HEK293T (cell line): ENCODE measurements around the gene HES2.

Source experiments
- ARNT ChIP-seq: fragments of 450-650 bp; IDR thresholded peaks from 2 replicates; pipeline ENCODE4 v1.6.1; 2017; ENCODE audit warnings: mild to moderate bottlenecking
- BHLHE40 ChIP-seq: fragments of 450-650 bp; IDR thresholded peaks from 2 replicates; pipeline ENCODE4 v1.6.1; 2016; ENCODE audit warnings: mild to moderate bottlenecking, moderate library complexity, borderline replicate concordance
- CTBP1 ChIP-seq: fragments of 450-650 bp; IDR thresholded peaks from 2 replicates; pipeline ENCODE4 v1.6.1; 2016; ENCODE audit warnings: borderline replicate concordance
- ELF4 ChIP-seq: fragments of 450-650 bp; IDR thresholded peaks from 2 replicates; pipeline ENCODE4 v1.6.1; 2017; ENCODE audit warnings: antibody characterized with exemption
- FOXA1 ChIP-seq: fragments of 450-650 bp; IDR thresholded peaks from 2 replicates; pipeline ENCODE4 v1.6.1; 2016; ENCODE audit warnings: mild to moderate bottlenecking
- FOXK2 ChIP-seq: fragments of 450-650 bp; IDR thresholded peaks from 2 replicates; pipeline ENCODE4 v1.6.1; 2016; ENCODE audit warnings: mild to moderate bottlenecking
- FOXM1 ChIP-seq: fragments of 450-650 bp; IDR thresholded peaks from 2 replicates; pipeline ENCODE4 v1.6.1; 2017; ENCODE audit warnings: mild to moderate bottlenecking, borderline replicate concordance
- HDGF ChIP-seq: fragments of 450-650 bp; IDR thresholded peaks from 2 replicates; pipeline ENCODE4 v1.6.1; 2017; ENCODE audit warnings: antibody characterized with exemption, borderline replicate concordance
- NFRKB ChIP-seq: fragments of 450-650 bp; IDR thresholded peaks from 2 replicates; pipeline ENCODE4 v1.6.1; 2016; ENCODE audit warnings: mild to moderate bottlenecking, moderate library complexity
- SP1 ChIP-seq: fragments of 450-650 bp; IDR thresholded peaks from 2 replicates; pipeline ENCODE4 v1.6.1; 2017
- SUZ12 ChIP-seq: fragments of 450-650 bp; IDR thresholded peaks from 2 replicates; pipeline ENCODE4 v1.6.1; 2016; ENCODE audit warnings: mild to moderate bottlenecking
- ZNF384 ChIP-seq: fragments of 450-650 bp; IDR thresholded peaks from 2 replicates; pipeline ENCODE4 v1.6.1; 2016

DNA sequence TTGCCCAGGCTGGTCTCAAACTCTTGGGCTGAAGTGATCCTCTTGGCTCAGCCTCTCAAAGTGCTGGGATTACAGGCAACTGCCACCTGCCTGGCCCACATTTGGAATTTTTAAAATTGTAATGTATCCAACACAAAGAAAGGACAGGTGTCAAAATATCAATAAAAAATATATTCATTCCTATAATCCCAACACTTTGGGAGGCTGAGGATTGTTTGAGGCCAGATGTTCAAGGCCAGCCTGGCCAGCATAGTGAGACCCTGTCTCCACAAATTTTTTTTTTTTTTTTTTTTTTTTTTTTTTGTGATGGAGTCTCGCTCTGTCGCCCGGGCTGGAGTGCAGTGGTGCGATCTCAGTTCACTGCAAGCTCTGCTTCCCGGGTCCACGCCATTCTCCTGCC lies 10.0 kb downstream of the HES2 start:
- no peak for TF ChIP-seq FOXM1
- no peak for TF ChIP-seq ARNT
- TF ChIP-seq HDGF, result no peak
- TF ChIP-seq BHLHE40, result no peak
- TF ChIP-seq SUZ12, result no peak
- TF ChIP-seq FOXK2, result no peak
- no peak for TF ChIP-seq FOXA1
- TF ChIP-seq ZNF384, result 0 out of 2 replicates have a peak, but pooled peaks have one; percentile 14
- TF ChIP-seq ELF4, result no peak
- TF ChIP-seq NFRKB, result no peak
- TF ChIP-seq CTBP1, result no peak
- TF ChIP-seq SP1, result no peak
